Left forelimb (tissue), 1 donor: ENCODE results near the gene LIX1L.
"Not testable (repeated sequence)": the region's sequence is repeated elsewhere in the genome, so short reads cannot be mapped to it uniquely, and the experiment has no call there.

ENCODE experiments used
- DNase-seq: peaks from one replicate; pipeline ENCODE4 v3.0.0-alpha.2; 2018; ENCODE audit warnings: low spot score

The LIX1L gene

GRCh38 chr1:145936247-145936646, 21.6 kb downstream of the LIX1L start:
- no peak for DNase-seq

GRCh38 chr1:145935708-145936107, 22.1 kb downstream of the LIX1L start:
- DNase-seq = no peak

GRCh38 chr1:145932522-145933009, 25.3 kb downstream of the LIX1L start:
- not testable (repeated sequence) for DNase-seq

- no peak for DNase-seq
Measured at GRCh38 chr1:145927916-145928643, 29.7 kb downstream of the LIX1L start.

- peak; percentile 95 for DNase-seq
Measured at GRCh38 chr1:145927063-145927886, 30.5 kb downstream of the LIX1L start, which contains the start of gene RBM8A. TSS of gene RBM8A (minus strand) at chr1:145927484. CDS start at chr1:145927426, 58 bp downstream.

GRCh38 chr1:145926686-145927062, 31.1 kb downstream of the LIX1L start:
- DNase-seq = no peak

GRCh38 chr1:145922266-145922665, 35.6 kb downstream of the LIX1L start:
- no peak for DNase-seq

GRCh38 chr1:145920297-145920696, 37.5 kb downstream of the LIX1L start:
- not testable (repeated sequence) for DNase-seq

- no peak for DNase-seq
Measured at GRCh38 chr1:145918992-145919939, 38.6 kb downstream of the LIX1L start.

GRCh38 chr1:145918144-145918991, 39.4 kb downstream of the LIX1L start, which contains the start of gene PEX11B:
TSS of gene PEX11B (minus strand) at chr1:145918717. CDS start at chr1:145918688, 29 bp downstream.
- DNase-seq = peak; percentile 93

GRCh38 chr1:145917595-145917994, 40.2 kb downstream of the LIX1L start:
- DNase-seq = no peak

GRCh38 chr1:145916745-145917144, 41.1 kb downstream of the LIX1L start:
- DNase-seq = no peak

GRCh38 chr1:145912128-145912641, 45.6 kb downstream of the LIX1L start:
- no peak for DNase-seq

- DNase-seq = no peak
Measured at GRCh38 chr1:145908653-145909052, 49.2 kb downstream of the LIX1L start.

GRCh38 chr1:145906954-145907753, 50.7 kb downstream of the LIX1L start:
- DNase-seq = no peak

GRCh38 chr1:145901312-145902021, 56.4 kb downstream of the LIX1L start:
- no peak for DNase-seq

- DNase-seq = no peak
Measured at GRCh38 chr1:145898756-145899155, 59.1 kb downstream of the LIX1L start.

GRCh38 chr1:145897969-145898368, 59.8 kb downstream of the LIX1L start:
- no peak for DNase-seq

GRCh38 chr1:145895471-145895870, 62.3 kb downstream of the LIX1L start:
- DNase-seq = no peak
